HEK293 (cell line): Measurements from ENCODE around the gene ZFAND3.

Experiments
- ZBTB48 ChIP-seq: fragments of 450-650 bp; formaldehyde crosslinking; IDR thresholded peaks from 2 replicates; pipeline ENCODE4 v1.5.1; 2016; ENCODE audit warnings: missing biosample characterization, missing genetic modification characterization
- TF ChIP-seq, protein P1 (sequence below): fragments of 450-650 bp; formaldehyde crosslinking; IDR thresholded peaks from 2 replicates; pipeline ENCODE4 v1.5.1; 2016; ENCODE audit warnings: missing biosample characterization, missing genetic modification characterization

DNA sequence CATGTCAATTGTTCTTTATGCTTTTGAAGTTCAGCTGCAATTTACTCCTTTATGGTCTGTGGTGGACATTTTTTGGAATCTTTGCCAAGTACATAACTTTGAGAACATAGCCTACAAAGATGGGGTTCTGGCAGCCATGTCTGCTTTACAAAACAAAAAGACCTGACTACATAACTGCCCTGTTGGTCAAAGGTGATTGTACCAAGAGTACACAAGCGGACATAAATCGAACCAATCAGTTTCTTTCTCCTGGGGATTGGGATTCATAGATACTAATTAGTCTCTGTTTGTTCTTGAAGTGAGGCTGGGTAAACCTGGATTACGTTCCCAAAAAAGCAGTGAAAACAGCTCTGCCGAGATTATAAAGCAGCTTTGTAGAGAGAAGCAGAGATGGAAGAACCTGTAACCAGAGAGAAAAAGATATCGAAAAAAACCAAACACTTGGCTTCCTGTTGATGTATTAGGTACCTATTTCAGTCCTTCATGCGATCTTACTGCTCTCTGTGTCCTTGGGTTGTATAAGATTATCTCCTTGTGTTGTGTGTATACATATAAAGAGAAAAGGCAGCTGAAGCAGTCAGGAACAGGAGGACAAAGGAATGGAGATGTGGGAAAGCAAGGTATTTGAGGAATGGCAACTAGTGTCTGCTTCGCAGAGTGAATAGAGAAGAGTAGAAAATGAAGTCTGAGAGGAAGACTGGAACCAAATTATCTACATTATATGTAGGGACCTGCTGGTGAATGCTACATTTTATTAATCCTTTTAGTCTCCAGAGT is 2.7 kb upstream of the ZFAND3 start:
- TF ChIP-seq ZBTB48 (tag by site-specific recombination): no peak
- TF ChIP-seq, protein P1, sequence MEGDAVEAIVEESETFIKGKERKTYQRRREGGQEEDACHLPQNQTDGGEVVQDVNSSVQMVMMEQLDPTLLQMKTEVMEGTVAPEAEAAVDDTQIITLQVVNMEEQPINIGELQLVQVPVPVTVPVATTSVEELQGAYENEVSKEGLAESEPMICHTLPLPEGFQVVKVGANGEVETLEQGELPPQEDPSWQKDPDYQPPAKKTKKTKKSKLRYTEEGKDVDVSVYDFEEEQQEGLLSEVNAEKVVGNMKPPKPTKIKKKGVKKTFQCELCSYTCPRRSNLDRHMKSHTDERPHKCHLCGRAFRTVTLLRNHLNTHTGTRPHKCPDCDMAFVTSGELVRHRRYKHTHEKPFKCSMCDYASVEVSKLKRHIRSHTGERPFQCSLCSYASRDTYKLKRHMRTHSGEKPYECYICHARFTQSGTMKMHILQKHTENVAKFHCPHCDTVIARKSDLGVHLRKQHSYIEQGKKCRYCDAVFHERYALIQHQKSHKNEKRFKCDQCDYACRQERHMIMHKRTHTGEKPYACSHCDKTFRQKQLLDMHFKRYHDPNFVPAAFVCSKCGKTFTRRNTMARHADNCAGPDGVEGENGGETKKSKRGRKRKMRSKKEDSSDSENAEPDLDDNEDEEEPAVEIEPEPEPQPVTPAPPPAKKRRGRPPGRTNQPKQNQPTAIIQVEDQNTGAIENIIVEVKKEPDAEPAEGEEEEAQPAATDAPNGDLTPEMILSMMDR (tag by site-specific recombination): no peak
